H1 (cell line): ENCODE measurements around the gene PTPRT. TPM values are rescaled to one million over a fixed set of nuclear protein-coding genes. Genes with fewer than 3 reads are reported as not detected.

Experiments used
- CTCF ChIA-PET: fragments of 300-600 bp; sonication (Branson Sonifier 250); formaldehyde crosslinking; loops from one replicate; lab custom pipeline; 2021; ENCODE audit not compliant: partially characterized antibody; lab: Charles Lee
- POLR2A ChIA-PET: fragments of 300-600 bp; sonication (Branson Sonifier 250); formaldehyde crosslinking; loops from one replicate; lab custom pipeline; 2021; ENCODE audit warnings: inconsistent platforms; ENCODE audit not compliant: partially characterized antibody; lab: Charles Lee
- DNase-seq, 2 experiments: peaks; one replicate each; pipeline versions ENCODE4 v3.0.0 to v3.0.0-alpha.2; 2010 to 2022; ENCODE audit warnings: low spot score in 2 of 2, low read depth in 1 of 2, mixed read lengths in 1 of 2
- FAIRE-seq: peaks from 2 replicates; lab custom pipeline; 2011; peaks lifted over from hg19 to GRCh38; lab: Jason Lieb, UNC
- H2AFZ ChIP-seq: 2 replicates; pipeline ENCODE4 v1.8.1; 2012; ENCODE audit warnings: low read length, inconsistent platforms
- H2AK5ac ChIP-seq: 2 replicates; pipeline ENCODE4 v1.6.1; 2013; ENCODE audit warnings: low read depth, low read length
- H2BK120ac ChIP-seq: replicated peaks from 2 replicates; pipeline ENCODE3; 2013; ENCODE audit warnings: low read depth, low read length, inconsistent platforms
- H2BK12ac ChIP-seq: 2 replicates; pipeline ENCODE4 v1.6.1; 2013; ENCODE audit warnings: low read depth, low read length
- H2BK15ac ChIP-seq: 2 replicates; pipeline ENCODE4 v1.6.1; 2013; ENCODE audit warnings: low read length
- H2BK20ac ChIP-seq: 2 replicates; pipeline ENCODE4 v1.6.1; 2013; ENCODE audit warnings: low read length
- H2BK5ac ChIP-seq: 2 replicates; pipeline ENCODE4 v1.6.1; 2013; ENCODE audit warnings: low read depth, low read length
- H3K14ac ChIP-seq: 2 replicates; pipeline ENCODE4 v1.6.1; 2013; ENCODE audit warnings: inconsistent platforms; ENCODE audit not compliant: insufficient read length
- H3K18ac ChIP-seq: 2 replicates; pipeline ENCODE4 v1.6.1; 2013; ENCODE audit warnings: low read length; ENCODE audit errors: extremely low read depth
- H3K23ac ChIP-seq: 2 replicates; pipeline ENCODE4 v1.6.1; 2013; ENCODE audit warnings: inconsistent platforms; ENCODE audit not compliant: insufficient read length
- H3K23me2 ChIP-seq: 2 replicates; pipeline ENCODE4 v1.6.1; 2013; ENCODE audit warnings: low read depth, low read length
- H3K27ac ChIP-seq: 2 replicates; pipeline ENCODE4 v1.6.1; 2011; ENCODE audit warnings: low read depth, low read length, inconsistent platforms
- H3K27me3 ChIP-seq, 4 experiments: replicated peaks in 1 of 4; 1 replicate in 1 of 4; 2 replicates in 3 of 4; pipeline versions ENCODE4 v1.6.1 to v1.8.1; 2011 to 2013; ENCODE audit warnings: low read length in 3 of 4, mild to moderate bottlenecking in 3 of 4, inconsistent platforms in 2 of 4, mixed read lengths in 2 of 4, moderate library complexity in 1 of 4; ENCODE audit not compliant: control insufficient read depth in 3 of 4, insufficient read depth in 3 of 4; ENCODE audit errors: extremely low read depth in 1 of 4
- H3K36me3 ChIP-seq, 4 experiments: 2 replicates each; pipeline versions ENCODE4 v1.6.1 to v1.8.1; 2011 to 2013; ENCODE audit warnings: mild to moderate bottlenecking in 4 of 4, low read length in 3 of 4, moderate library complexity in 2 of 4, control low read depth in 1 of 4, inconsistent platforms in 1 of 4; ENCODE audit not compliant: insufficient read depth in 4 of 4, control insufficient read depth in 2 of 4
- H3K4ac ChIP-seq: replicated peaks from 2 replicates; pipeline ENCODE3; 2013; ENCODE audit warnings: low read length, low read depth, mixed read lengths, inconsistent platforms; ENCODE audit not compliant: insufficient read length
- H3K4me1 ChIP-seq, 4 experiments: replicated peaks in 1 of 4; 1 replicate in 1 of 4; 2 replicates in 3 of 4; pipeline versions ENCODE4 v1.6.1 to v1.8.1; 2011 to 2013; ENCODE audit warnings: low read length in 3 of 4, inconsistent platforms in 2 of 4, mixed read lengths in 1 of 4; ENCODE audit not compliant: insufficient read depth in 4 of 4, control insufficient read depth in 3 of 4
- H3K4me2 ChIP-seq, 2 experiments: 2 replicates each; pipeline versions ENCODE4 v1.6.1 to v1.8.1; 2011 to 2013; ENCODE audit warnings: low read depth in 2 of 2, low read length in 2 of 2, control low read depth in 1 of 2, inconsistent platforms in 1 of 2, mild to moderate bottlenecking in 1 of 2; ENCODE audit not compliant: insufficient read depth in 1 of 2
- H3K4me3 ChIP-seq, 4 experiments: fragments of 200-600, 300-600 bp in 1 of 4; sonication (generic), shearing (Covaris generic), sonication (Bioruptor Twin) in 1 of 4; 2 replicates each; pipeline versions ENCODE4 v1.5.1 to v1.8.1; 2011 to 2016; ENCODE audit warnings: low read length in 4 of 4, low read depth in 3 of 4, control low read depth in 2 of 4, inconsistent platforms in 2 of 4, mild to moderate bottlenecking in 2 of 4, mixed read lengths in 1 of 4, moderate library complexity in 1 of 4; ENCODE audit not compliant: insufficient read depth in 2 of 4; ENCODE audit errors: extremely low read depth in 1 of 4
- H3K56ac ChIP-seq: replicated peaks from 2 replicates; pipeline ENCODE3; 2013; ENCODE audit warnings: low read depth, mild to moderate bottlenecking, mixed read lengths, low read length, inconsistent platforms; ENCODE audit not compliant: insufficient read length
- H3K79me1 ChIP-seq: 2 replicates; pipeline ENCODE4 v1.6.1; 2013; ENCODE audit warnings: low read depth, low read length, control low read depth
- H3K79me2 ChIP-seq, 2 experiments: 2 replicates each; pipeline versions ENCODE4 v1.6.1 to v1.8.1; 2012 to 2013; ENCODE audit warnings: low read length in 2 of 2, mild to moderate bottlenecking in 2 of 2, inconsistent platforms in 1 of 2; ENCODE audit not compliant: insufficient read depth in 2 of 2, control insufficient read depth in 1 of 2
- H3K9ac ChIP-seq, 4 experiments: replicated peaks in 1 of 4; 1 replicate in 1 of 4; 2 replicates in 3 of 4; pipeline versions ENCODE4 v1.6.1 to v1.8.1; 2011 to 2013; ENCODE audit warnings: low read depth in 3 of 4, low read length in 3 of 4, control low read depth in 2 of 4, mild to moderate bottlenecking in 2 of 4, moderate library complexity in 2 of 4, inconsistent platforms in 1 of 4; ENCODE audit errors: extremely low read depth in 1 of 4
- H3K9me3 ChIP-seq, 2 experiments: 2 replicates each; pipeline versions ENCODE4 v1.6.1 to v1.8.1; 2012 to 2013; ENCODE audit warnings: mild to moderate bottlenecking in 2 of 2, moderate library complexity in 2 of 2, control low read depth in 1 of 2, inconsistent platforms in 1 of 2, low read depth in 1 of 2, low read length in 1 of 2, mixed read lengths in 1 of 2; ENCODE audit not compliant: insufficient read depth in 2 of 2
- H4K20me1 ChIP-seq, 2 experiments: replicated peaks in 1 of 2; 2 replicates each; pipeline versions ENCODE3 to v1.8.1; 2011 to 2013; ENCODE audit warnings: inconsistent platforms in 2 of 2, low read length in 2 of 2, mild to moderate bottlenecking in 1 of 2; ENCODE audit not compliant: insufficient read depth in 2 of 2, control insufficient read depth in 1 of 2
- H4K5ac ChIP-seq: 2 replicates; pipeline ENCODE4 v1.6.1; 2013; ENCODE audit warnings: low read length, low read depth, mixed read lengths, inconsistent platforms; ENCODE audit not compliant: insufficient read length
- H4K8ac ChIP-seq: 2 replicates; pipeline ENCODE4 v1.8.0; 2013; ENCODE audit warnings: mild to moderate bottlenecking, moderate library complexity, low read length, inconsistent platforms; ENCODE audit not compliant: insufficient read depth; ENCODE audit errors: extremely low read depth
- H4K91ac ChIP-seq: replicated peaks from 2 replicates; pipeline ENCODE3; 2013; ENCODE audit warnings: low read length, mixed read lengths, inconsistent platforms; ENCODE audit not compliant: insufficient read length
- WGBS, 2 experiments: shearing (Covaris generic) in 1 of 2; methylation state at CpG; one replicate each; pipeline versions ENCODE4 v1.1.6 to v1.1.7; 2013 to 2015; ENCODE audit warnings: low lambda C conversion rate in 2 of 2, mixed read lengths in 2 of 2, inconsistent platforms in 1 of 2, low coverage in 1 of 2, missing lambda C conversion rate in 1 of 2; ENCODE audit not compliant: insufficient replicate concordance in 2 of 2, insufficient coverage in 1 of 2, insufficient read length in 1 of 2; ENCODE audit errors: extremely low coverage in 1 of 2, missing lambda C conversion rate in 1 of 2; 5-methylcytosine and 5-hydroxymethylcytosine counted together
- polyA plus RNA-seq, 7 experiments: library from polyadenylated mRNA; depleted of rRNA in 3 of 7; stranded (reverse) in 5 of 7; unstranded in 2 of 7; fragments of >200 nt in 5 of 7; fragments of 200-250 nt in 2 of 7; gene quantifications; 1 replicate in 5 of 7; 2 replicates in 1 of 7; 4 replicates in 1 of 7; pipeline versions ENCODE4 v1.2.1 to v1.2.3, GENCODE V29; 2011 to 2013; ENCODE audit warnings: missing spikeins in 2 of 7, mixed read lengths in 2 of 7
- total RNA-seq: library from RNA; stranded (reverse); fragmentation: NEBNext Ultra II Directional; extraction: Animal tissue kit (Norgen Biotek cat#: 25700); gene quantifications from 2 replicates; pipeline ENCODE4 v1.2.1, GENCODE V29; 2021

PTPRT gene
- total and polyA plus RNA-seq, 2 of the 8 experiments (the other 6 are each of a cell fraction or from before 2014, with no cell fraction given): 0.33 to 1.8 TPM

- Histone ChIP-seq H2BK120ac (no peak overlapping the region), H3K18ac (no peak overlapping the region), H4K5ac (no peak overlapping the region), H3K4ac (no peak overlapping the region), H2BK5ac (no peak overlapping the region), H3K14ac (no peak overlapping the region), H2AK5ac (peak overlapping the region; percentile 94; the same call in 1 of the 2 replicates), H2AFZ (no peak overlapping the region), H3K27me3 (no peaks in the 10 kb centered on the region), H2BK15ac (no peak overlapping the region), H4K20me1 (no peaks in the 10 kb centered on the region), H3K9me3 (no peaks in the 10 kb centered on the region), H4K8ac (no peak overlapping the region; the same call in 1 of the 2 replicates), H3K23me2 (no peaks in the 10 kb centered on the region), H3K9ac (no peak overlapping the region), H4K91ac (peak overlapping the region; percentile 62), H3K4me3 (no peak overlapping the region), H3K4me2 (no peak overlapping the region), H3K79me2 (no peaks in the 10 kb centered on the region), H2BK20ac (no peak overlapping the region), H3K36me3 (no peaks in the 10 kb centered on the region), H3K23ac (no peak overlapping the region), H3K79me1 (no peaks in the 10 kb centered on the region), H3K56ac (no peak overlapping the region), H3K27ac (no peak overlapping the region), H2BK12ac (peak overlapping the region; percentile 85; the same call in 1 of the 2 replicates), H3K4me1 (peaks cover 0 to 4% (median 0%) of the 10 kb centered on the region in 4 experiments; a peak in 2 of 7 replicates)
- no peak for DNase-seq
- POLR2A ChIA-PET: no interaction called here
- 100% methylated on average over 2 of the region's 4 CpGs; no CpG with 5 or more reads in 1 of the 2 experiments for WGBS, 2 experiments
- no peak for FAIRE-seq
- CTCF ChIA-PET: no interaction called here
These were observed 173.4 kb downstream of the PTPRT start for GRCh38 chr20:43016257-43016656.
